COR-L47 (cell line): ENCODE results near the gene TMEM53.
A peak's percentile ranks its signal among the peaks of the same experiment; 100 is the strongest.

Source experiments
- DNase-seq: peaks from one replicate; lab custom pipeline; 2025; lab: John Stamatoyannopoulos, UW

The TMEM53 gene

DNA sequence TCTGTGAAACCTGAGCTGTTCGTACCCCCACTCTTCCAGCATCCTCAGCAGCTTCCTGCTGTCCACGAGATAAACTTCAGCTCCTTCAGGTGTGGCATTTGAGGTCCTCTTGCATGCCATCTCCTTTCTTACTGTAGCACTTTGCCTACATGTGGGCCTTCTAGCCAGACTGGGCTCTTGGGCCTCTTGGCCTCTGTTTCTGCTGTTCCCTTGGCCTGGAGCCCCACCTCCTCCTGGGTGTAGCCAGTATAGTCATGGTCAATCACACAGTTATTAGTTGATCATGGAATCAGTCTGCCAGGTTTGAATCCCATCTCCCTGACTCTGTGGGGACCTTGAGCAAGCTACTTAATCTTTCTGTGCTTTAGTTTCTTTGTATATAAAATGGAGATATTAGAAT is 26.4 kb downstream of the TMEM53 start:
- DNase-seq = no peak

DNA sequence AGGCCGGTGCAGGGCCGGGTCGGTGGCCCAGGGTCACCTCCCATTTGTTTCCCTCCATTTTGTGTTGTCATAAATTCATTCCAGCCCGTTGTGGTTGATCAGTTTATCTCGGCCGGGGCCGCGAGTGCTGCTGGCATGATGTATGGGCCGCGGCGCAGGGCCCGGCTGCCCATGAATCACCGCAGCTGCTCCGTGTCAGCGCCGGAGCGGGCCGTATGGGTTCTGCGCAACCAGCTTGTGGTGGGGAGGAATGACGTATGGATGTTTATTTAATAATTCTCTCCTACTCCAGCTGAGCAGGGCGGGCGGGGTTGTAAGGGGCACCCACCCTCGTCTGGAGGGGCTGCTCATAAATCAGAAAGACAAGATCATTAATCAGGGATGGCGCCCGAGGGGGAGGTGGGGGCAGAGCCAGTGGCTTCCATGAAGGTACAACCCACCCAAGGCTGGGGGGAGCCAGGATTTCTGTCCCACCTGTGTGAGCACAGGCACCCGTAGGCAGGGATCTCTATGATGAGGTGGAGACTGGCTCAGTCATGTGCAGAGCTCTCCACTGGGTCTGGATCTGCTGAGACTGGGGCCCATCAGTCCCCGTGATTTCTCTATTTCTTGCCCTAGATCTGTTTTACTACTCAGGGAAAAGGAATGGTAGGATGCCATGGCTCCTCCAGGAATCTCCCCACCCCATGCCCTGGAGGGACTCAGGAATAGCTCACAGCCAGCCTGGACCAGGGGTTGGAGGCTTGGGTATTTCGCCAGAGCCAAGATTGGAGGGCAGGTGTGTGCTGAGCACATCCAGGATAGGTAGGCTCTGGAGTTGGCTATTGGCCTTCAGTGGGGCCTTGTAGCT is 27.8 kb downstream of the TMEM53 start:
- no peak for DNase-seq

DNA sequence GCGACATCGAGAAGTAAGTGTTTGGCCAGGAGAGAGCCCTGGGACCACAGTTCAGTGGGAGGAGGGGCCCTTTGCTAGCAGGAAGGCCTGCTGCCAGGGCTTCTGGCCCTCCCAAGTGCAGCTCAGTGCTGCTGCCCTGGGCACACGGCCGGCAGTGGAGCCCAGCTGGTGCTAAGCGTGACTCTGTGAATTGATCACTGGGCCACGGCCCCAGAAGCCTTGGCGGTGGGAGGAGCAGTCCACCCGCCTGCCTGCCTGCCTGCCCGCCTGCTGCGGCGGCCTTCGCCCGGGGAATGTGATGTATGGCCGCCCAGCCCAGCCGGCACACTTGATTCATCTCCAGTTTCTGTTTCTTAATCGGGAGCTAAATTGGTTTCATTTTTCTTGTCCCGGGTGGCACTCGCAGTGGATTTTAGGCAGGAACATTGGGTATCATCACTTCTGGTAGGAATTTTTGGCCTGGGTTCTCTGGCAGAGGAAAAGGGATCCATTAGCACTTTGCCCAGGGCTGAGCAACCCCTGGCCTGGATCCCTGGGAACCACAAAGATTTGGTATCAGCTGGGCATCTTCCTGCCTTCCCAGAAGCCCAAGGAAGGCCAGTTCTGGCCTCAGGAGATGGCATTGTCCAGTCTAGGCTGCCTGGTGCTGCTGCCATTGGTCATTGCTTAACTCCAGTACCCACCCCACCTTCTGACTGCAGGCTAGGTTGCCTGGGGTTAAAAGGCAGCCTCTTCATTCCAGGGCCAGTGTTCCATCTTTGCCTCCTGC is 28.6 kb downstream of the TMEM53 start:
- DNase-seq = no peak

DNA sequence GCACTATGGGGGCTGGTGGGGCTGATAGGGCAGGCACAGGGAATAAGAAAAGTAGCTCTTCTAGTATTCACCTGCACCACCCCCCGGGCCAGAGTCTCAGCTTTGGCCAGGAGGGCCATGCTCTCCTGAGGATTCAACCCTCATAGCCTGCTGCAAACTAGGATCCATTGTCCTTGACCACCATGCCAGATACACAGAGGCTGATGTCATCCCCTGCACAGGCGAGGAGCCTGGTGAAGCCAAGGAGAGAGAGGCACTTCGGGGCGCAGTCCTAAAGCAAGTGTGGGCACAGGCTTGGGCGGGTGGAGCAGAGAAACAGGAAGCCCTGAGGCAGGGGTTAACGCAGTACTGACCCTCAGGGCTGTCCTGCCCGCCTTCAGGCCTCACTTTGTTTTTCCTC is 29.5 kb downstream of the TMEM53 start:
- DNase-seq = no peak

DNA sequence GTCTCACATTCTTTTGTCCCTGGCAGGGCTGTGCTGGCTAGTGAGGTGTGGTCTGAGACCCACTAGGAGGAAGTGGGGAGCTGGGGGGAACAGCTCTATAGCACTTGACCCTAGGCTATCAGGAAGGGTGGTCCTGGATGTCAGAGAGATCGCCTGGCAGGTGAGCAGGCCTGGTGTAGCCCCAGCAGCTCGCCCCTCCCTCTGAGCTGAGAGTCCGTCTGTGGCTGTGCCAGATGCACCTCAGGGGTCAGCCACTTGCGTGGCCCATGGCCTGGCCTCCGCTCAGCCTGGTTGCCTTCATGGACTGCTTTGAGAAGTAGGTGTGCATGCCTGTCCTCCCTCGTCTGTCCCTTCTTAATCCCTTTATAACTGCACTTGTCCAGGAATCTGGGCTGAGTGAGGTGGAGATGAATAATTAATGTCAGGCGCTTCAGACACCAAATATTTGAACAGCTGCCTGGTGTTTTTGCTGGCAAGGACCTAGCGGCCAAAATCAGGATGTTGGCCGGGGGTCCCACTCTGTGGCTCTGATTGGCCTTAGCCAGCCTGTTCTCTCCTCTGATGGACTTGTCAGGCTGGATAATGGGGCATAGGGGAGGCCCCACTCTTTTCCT is 30.5 kb downstream of the TMEM53 start:
- DNase-seq = peak; percentile 36

DNA sequence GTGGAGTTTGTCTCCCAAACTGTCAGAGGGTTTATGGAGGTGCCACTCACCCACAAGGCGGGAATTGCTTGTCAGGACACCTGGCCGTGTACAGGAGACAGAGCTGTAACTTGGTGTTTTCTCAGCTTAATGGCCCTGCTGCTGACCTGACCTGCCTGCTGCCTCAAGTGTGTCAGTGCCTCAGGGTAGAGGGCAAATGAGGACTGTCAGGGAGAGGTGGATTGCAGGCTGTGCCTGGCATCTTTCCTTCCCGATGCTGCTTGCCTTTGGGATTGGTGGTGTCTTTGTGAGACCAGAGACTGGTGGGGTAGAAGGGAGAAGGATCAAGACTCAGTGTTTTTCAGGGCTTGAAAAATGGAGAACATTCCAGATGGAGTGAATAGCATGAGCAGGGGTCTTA is 31.4 kb downstream of the TMEM53 start:
- no peak for DNase-seq

DNA sequence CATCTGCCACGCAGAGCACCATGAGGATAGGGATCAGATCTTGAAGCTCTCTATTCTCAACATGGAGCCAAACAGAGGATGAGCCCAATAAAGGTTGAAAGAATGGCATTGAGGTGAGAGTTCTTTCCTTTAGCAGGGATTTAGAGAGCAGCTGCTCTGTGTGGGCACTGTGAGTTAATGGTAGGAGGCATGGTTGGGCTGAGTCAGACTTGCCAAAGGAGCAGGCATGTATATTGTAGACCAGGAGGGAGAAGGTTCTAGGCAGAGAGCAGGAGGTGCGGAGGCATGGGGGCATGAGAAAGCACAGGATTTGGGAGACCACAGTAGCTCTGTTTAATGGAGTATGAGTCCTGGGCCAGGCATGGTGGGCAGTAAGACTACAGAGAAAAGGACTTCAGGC is 32.0 kb downstream of the TMEM53 start:
- DNase-seq = no peak

DNA sequence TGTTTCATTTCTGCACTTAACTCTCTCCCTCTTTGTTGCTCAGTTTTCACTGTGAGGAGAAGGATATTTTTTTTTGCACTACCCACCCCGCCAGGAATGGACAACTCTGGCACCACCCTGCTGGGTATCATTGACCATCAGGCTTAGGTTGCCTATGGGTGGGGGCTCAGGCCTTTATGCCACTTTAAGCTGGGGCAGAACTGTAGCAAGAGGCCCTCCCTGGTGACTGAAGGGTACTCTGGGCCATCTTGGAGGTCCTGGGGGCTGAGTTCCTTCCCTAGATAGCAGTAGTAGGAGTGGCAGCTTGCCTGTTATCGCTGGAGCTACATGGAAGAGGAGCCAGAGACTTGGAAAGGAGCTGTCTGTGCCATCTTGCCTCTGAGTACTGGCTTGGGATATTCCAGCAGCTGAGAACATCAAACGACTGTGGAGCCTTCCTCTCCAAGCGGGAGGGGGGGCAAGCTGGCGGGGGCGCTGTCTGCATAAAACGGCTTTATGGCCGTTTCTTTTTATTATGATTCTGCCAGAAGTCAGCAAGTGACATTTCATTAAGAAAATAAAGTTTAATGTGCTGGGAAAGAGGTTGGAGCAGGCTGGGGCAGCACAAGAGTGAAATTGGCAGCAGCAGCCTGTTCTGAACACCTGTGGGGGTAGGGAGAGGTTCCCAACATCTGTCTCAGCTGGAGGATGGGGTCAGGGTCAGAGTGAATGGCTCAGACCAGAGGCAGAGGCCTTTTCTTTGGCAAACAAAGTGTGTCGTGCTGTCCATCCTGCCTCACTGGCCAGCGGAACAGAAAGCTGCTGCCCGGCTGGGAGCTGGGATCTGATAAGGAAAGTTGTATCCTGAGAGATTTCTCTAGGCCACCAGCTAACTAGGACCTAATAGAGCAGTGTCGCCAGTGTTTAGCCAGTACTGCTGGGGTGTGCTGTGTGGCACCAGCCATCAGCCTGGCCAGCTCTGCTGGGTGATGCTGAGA is 32.9 kb downstream of the TMEM53 start:
- no peak for DNase-seq

DNA sequence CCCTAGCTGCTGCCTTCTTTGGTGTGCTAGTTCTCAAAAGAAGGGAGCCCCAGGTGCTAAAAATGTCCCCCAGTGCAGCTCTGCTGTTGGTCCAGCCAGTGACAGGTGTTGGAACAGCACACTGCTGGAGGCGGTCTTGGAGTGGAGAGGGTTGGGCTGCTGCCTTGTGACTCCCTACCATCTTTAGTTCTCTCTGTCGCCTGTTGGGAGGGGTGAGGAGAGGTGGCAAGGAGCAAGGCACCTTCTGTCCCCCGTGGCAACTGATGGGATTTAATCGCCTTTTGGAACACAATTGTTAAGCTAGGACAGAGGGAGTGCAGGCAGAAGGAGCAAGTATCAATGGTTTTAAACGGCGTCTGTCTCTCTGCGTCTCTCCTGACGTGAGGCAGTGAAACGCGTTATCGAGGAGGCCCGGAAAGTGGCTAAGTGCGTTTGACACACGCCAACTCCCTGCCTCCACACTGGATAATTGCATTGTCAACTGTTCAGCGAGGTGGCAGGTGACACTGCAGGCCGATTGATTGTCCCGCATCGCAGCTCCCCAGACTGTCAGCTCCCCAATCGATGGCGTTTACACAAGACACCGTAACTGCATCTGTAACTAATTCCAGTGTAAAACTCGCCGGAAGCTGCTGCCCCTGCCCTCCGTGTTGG is 34.0 kb downstream of the TMEM53 start:
- no peak for DNase-seq

DNA sequence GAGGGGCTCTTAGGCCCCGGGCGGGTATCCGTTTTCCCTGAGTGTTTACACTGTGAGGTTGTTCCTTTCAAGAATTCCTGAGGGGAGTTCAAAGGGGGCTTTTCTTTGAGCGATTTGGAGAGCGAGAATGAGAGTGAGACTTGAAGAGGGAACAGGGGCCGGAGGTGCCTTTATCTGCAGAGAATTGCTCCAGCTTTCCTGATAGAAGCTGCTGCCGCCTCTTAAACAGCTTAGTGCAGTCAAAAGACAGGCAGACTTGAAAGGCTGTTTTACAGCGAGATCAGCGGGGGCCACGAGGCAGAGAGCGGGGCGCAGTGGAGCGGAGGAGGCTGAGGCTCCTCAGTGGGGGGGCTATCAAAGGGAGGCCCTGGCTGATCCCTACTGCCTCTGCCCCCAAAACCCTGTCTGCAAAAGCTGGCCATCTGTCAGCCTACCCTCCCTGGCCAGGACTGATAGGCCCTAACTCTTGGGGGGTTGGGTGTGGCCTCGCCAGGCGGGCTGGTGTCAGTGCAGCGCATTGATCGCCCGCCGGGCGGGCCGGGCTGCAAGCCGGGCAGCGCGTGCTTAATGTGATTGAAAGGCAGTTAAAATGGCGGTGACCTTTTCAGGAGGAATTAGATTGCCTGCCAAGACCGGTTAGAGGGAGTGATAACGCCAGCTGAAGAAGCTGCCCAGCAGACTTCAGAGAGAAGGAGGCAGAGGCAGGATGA is 36.4 kb downstream of the TMEM53 start:
- DNase-seq = no peak

DNA sequence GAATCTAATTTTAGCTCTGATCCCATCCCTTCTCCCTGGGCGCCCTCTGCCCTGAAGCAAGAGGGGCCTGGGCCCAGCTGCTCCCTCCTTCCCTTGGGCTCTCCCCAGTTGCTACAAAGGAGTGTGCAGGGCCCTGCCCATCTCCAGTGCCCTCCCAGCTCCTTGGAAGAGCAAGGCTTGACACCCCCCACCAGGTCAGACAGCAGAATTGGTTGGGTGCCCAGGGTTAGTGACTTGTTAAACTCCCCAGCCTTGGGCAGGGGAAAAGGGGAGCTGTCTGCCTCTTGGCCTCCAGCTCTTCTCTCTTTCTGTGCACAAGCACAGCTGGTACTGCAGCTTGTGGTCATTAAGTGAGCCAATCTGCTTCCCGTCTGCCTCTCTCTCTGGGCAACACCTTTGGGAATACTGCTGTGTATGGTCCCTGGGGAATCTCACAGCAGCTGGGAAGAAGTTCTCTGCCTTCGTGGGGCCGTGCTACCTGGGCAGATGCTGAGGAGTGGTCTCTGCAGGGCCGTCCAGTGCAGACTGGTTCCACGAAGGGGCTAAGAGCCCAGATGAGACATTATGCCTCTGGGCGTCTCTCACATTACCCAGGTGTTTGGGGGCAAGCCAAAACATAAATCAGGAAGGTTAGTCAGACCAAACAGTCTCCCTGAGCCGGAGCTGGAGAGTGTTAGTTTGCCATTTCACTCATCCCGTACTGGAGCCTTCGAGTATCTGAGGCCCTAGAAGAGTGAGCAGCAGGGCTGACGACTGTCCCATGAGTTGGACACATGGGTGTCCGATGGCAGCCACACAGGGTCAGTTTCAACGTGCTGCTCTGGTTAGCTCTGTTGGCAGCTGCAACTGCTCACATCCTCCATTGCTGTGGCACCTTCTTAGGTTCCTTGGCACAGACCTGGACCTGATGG is 37.3 kb downstream of the TMEM53 start:
- no peak for DNase-seq

DNA sequence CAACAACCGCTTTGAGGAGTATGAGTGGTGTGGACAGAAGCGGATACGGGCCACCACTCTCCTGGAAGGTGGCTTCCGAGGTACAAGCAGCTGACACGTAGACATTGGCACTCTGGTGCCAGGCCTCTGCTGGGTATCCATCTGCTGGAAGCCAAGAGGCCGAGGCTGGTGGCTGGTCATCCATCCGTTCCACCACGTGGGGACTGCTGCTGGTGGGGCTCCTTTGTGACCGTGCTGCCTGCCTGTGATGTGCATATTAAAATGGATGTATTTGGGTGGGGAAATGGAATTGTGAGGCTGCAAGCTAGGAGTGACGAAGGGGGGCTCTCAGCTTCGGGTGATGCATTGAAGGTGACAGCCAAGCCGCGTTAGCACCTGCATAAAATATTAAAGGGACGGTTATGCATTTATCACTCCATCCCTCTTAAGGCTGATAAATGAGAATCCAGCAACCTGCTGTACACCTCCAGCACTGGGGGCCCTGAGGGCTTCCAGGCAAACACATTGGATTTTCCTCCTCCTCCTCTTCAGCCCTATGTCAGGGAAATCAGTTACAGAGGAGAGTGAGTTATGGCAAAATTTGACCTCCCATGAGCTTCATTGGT is 38.1 kb downstream of the TMEM53 start:
- DNase-seq = no peak

DNA sequence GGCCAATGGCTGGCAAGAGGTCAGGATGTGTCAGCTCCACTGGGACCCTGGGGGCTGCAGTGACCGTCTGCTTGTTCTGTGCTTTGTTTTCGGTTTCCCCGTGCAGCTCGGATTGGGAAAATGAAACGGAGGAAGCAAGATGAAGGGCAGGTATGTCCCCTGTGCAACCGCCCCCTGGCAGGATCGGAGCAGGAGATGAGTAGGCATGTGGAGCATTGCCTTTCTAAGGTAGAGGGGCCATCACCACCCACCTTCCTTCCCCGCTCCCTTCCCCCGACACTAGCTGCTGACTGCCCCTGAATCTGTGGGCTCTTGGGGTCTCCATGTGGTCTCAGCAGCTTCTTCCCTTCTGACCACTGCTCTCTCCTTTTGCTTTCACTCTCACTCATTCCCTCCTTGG is 38.8 kb downstream of the TMEM53 start:
- DNase-seq = no peak

DNA sequence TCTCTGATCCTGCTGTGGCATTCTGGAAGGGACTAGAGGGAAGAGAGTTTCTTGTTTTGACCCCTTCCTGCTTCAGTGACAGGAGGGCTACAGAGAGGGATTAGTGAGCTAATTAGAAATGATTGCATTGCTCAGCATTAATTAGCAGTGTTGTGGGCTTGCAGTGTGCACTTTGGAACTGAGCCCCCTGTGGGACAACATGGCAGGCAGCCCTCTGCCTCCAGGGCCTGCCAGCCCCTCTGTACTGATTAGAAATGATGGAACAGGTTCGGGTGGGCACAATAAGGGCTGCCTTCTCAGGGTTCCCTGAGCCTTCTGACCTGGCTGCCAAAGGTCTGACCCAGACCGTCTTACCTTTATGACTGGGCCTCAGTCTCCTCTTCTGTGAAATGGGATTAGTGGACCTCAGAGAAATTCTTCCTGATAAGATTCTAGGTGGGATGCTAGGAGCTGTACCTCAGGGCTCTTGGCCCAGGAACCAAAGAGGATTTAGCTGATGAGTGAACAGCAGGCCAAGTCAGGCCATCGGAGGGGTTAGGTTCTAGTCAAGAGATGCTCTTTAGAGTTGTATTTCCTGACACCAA is 39.6 kb downstream of the TMEM53 start:
- no peak for DNase-seq

DNA sequence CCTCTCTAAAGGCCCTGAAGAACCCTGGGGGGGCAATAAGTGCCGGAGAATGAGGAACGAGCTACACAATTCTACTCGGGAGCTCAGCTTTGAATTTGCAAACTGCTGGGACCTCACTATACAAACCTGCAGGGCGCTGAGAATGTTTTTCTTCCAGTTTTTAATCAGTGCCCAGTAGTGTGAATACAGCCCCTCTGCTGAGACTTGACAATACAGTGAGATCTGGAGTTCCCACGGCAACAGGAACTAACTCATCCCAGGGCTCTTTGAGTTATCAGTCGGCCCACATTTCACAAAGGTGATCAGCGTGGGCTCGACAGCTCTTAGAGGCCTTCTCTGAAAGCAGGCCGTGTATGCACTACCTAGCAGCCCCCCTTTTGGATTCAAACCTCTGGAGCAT is 41.7 kb downstream of the TMEM53 start:
- no peak for DNase-seq

DNA sequence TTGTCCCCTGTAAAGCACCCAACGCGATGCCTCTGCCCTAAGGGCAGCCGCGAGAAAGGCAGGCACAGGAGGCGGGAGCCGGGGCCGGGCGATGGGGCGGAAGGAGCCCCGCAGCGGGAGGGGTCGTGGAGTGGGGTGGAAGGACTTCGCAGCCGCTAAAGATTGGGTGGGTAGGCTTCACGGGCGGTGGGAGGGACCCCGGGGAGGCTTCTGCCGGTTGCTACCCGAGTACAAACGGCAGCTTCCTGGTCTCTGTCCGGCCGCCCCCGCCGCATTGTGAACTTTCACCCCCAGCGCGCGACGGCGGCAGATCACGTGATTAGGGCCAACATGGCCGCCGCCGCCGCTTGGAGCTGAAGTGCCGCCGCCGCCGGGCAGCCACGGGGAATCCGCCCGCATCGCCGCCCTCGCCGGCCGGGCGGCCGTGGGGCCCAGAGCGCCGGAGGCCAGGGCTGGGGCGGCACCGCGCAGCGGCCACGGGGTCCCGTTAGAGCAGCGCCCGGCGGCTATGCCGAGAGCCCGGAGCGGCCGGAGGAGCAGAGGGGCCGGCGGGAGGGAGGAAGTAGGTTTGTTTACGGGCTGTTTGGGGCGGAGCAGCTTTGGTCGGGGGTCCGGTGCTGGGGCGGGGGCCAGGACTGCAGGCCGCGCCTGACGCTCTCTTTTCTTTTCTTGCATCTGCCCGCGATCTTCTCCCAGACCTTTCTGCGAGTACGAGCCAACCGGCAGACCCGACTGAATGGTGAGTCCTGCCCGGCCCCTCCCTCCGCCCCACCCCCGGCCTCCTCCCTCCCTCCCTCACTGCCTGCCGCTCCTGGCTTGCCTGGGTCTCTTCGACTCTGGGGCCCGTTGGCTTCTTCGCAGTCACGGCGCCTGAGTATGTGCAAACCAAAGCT is 42.4 kb downstream of the TMEM53 start:
- peak; percentile 65 for DNase-seq

DNA sequence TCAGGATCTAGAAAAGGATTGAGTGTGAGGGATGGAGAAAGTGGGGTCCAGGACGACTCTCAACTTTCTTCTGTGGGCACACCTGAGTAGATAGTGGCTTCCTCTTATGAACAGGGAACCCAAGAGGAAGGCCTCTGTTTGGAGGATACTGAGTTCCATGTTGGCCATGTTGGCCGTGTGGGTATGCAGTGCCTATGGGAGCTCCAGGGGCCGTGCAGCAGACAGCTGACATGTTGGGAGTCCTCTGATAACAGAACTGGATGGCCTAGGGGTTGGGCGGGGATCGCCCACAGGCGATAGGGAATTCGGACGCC is 43.0 kb downstream of the TMEM53 start:
- no peak for DNase-seq

DNA sequence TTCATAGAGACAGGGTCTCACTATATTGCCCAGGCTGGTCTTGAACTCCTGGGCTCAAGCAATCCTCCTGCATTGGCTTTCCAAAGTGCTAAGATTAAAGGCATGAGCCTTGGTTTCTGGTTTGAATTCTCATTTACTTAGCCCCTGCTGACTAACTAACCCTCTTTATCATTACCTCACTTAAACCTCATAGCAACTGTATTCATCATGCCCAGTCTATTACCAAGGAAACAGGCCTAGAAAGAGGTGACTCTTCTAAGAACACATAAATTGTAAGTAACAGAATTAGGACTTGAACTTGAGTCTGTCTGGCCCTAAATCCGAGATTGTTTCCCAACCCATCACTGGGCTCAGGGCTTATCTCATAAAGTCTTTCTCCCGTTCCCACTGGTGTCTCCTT is 44.2 kb downstream of the TMEM53 start:
- DNase-seq = no peak
